ENCODE data around the gene MORN4. TPM values are rescaled to one million over a fixed set of nuclear protein-coding genes. Genes with fewer than 3 reads are reported as not detected.
"Not testable (repeated sequence)": the region's sequence is repeated elsewhere in the genome, so short reads cannot be mapped to it uniquely, and the experiment has no call there.

Gene MORN4
- polyA plus RNA-seq (2013, experiment 1 of 2; ENCODE audit: insufficient read length) = 8.6 TPM
- polyA plus RNA-seq (2013, experiment 2 of 2; ENCODE audit: insufficient read length) = 9.4 TPM

- DNase-seq = peak; percentile 93
These were observed at the start of gene MORN4 for GRCh38 chr10:97632949-97633884. Gene MORN4, minus strand, starts transcription at chr10:97633500. Its CDS starts 13,847 bp downstream, at chr10:97619653.

- DNase-seq = no peak
These were observed 48.7 kb upstream of the MORN4 start for GRCh38 chr10:97682042-97682441.

GRCh38 chr10:97679594-97679993 is 46.3 kb upstream of the MORN4 start:
- DNase-seq = no peak

- DNase-seq = peak; percentile 60
These were observed 43.7 kb upstream of the MORN4 start for GRCh38 chr10:97676770-97677581.

- no peak for DNase-seq
These were observed 41.9 kb upstream of the MORN4 start for GRCh38 chr10:97675222-97675621.

GRCh38 chr10:97673736-97674525 is 40.6 kb upstream of the MORN4 start:
- DNase-seq = peak; percentile 58

- DNase-seq = no peak
These were observed 36.3 kb upstream of the MORN4 start for GRCh38 chr10:97669571-97669970.

- no peak for DNase-seq
These were observed 34.2 kb upstream of the MORN4 start for GRCh38 chr10:97667463-97667862.

GRCh38 chr10:97666992-97667391 is 33.7 kb upstream of the MORN4 start:
- DNase-seq = no peak

- DNase-seq = no peak
These were observed 31.1 kb upstream of the MORN4 start for GRCh38 chr10:97664282-97664850.

GRCh38 chr10:97659589-97659988 is 26.3 kb upstream of the MORN4 start:
- peak; percentile 59 for DNase-seq

- DNase-seq = no peak
These were observed 23.5 kb upstream of the MORN4 start for GRCh38 chr10:97656777-97657176.

- DNase-seq = no peak
These were observed 18.5 kb upstream of the MORN4 start for GRCh38 chr10:97651773-97652172.

- DNase-seq = no peak
These were observed 17.4 kb upstream of the MORN4 start for GRCh38 chr10:97650726-97651125.

GRCh38 chr10:97649405-97649750 is 16.1 kb upstream of the MORN4 start:
- not testable (repeated sequence) for DNase-seq

GRCh38 chr10:97648562-97649404 is 15.5 kb upstream of the MORN4 start:
- peak; percentile 96 for DNase-seq

- peak; percentile 33 for DNase-seq
These were observed 14.3 kb upstream of the MORN4 start for GRCh38 chr10:97647556-97647955.

GRCh38 chr10:97644936-97645335 is 11.6 kb upstream of the MORN4 start:
- DNase-seq = no peak

- DNase-seq = no peak
These were observed 10.2 kb upstream of the MORN4 start for GRCh38 chr10:97643441-97643985.

- not testable (repeated sequence) for DNase-seq
These were observed 9.3 kb upstream of the MORN4 start for GRCh38 chr10:97642471-97643159.
